ENCODE results near the gene LRRC26. TPM values are rescaled to one million over a fixed set of nuclear protein-coding genes. Genes with fewer than 3 reads are reported as not detected.

Gene LRRC26
- polyA plus RNA-seq (2011; rRNA removed) (not detected in 2 replicates), polyA minus RNA-seq (2011; rRNA and poly(A)+ RNA removed) (not detected in 2 replicates)

GRCh38 chr9:137169896-137170358, at the start of gene LRRC26:
TSS of gene LRRC26 (minus strand) at chr9:137170051. CDS start at chr9:137169943, 108 bp downstream.
- POLR2A ChIA-PET, result interaction anchor here (1.1 kb wide), 1 partner anchor 44 kb away, joined by 5 read pairs; no protein-coding TSS in a partner anchor
- no peaks in the 10 kb centered on the region; the same call in 1 of the 2 replicates for H3K9me3 ChIP-seq (ENCODE audit: control insufficient read depth, insufficient read depth, low read length)
- H3K27me3 ChIP-seq (ENCODE audit: control insufficient read depth, insufficient read depth, low read length), result peaks cover 59% of the 10 kb centered on the region
- H3K27ac ChIP-seq (ENCODE audit: low read depth, low read length), result no peak within 1 kb of the TSS
- DNase-seq (ENCODE audit: low read depth, low spot score), result no peak
- H3K4me3 ChIP-seq (ENCODE audit: low read depth, low read length), result no peak within 1 kb of the TSS
- TF ChIP-seq, protein P1, sequence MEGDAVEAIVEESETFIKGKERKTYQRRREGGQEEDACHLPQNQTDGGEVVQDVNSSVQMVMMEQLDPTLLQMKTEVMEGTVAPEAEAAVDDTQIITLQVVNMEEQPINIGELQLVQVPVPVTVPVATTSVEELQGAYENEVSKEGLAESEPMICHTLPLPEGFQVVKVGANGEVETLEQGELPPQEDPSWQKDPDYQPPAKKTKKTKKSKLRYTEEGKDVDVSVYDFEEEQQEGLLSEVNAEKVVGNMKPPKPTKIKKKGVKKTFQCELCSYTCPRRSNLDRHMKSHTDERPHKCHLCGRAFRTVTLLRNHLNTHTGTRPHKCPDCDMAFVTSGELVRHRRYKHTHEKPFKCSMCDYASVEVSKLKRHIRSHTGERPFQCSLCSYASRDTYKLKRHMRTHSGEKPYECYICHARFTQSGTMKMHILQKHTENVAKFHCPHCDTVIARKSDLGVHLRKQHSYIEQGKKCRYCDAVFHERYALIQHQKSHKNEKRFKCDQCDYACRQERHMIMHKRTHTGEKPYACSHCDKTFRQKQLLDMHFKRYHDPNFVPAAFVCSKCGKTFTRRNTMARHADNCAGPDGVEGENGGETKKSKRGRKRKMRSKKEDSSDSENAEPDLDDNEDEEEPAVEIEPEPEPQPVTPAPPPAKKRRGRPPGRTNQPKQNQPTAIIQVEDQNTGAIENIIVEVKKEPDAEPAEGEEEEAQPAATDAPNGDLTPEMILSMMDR (IDR thresholded peaks at IDR 0.05; ENCODE audit: low read depth, low read length), result no peak
- CTCF ChIA-PET, result no interaction called here

- no peak for DNase-seq (ENCODE audit: low read depth, low spot score)
- ChIA-PET POLR2A (interaction anchor here (0.6 to 1.8 kb wide), 3 partner anchors 22 to 67 kb away, joined by 5 to 10 read pairs (median 5); partner anchors contain the start of genes SSNA1 and TUBB4B), CTCF (interaction anchor here (0.7 to 1.4 kb wide), 2 partner anchors 18 to 204 kb away, joined by 4 to 7 read pairs; partner anchors contain the start of gene EXD3)
- TF ChIP-seq, protein P1 (IDR thresholded peaks at IDR 0.05; ENCODE audit: low read depth, low read length), result no peak
- peak overlapping the region; percentile 11 for H3K27ac ChIP-seq (ENCODE audit: low read depth, low read length)
- H3K9me3 ChIP-seq (ENCODE audit: control insufficient read depth, insufficient read depth, low read length), result no peaks in the 10 kb centered on the region; the same call in 1 of the 2 replicates
- H3K4me3 ChIP-seq (ENCODE audit: low read depth, low read length), result no peak overlapping the region
- no peaks in the 10 kb centered on the region for H3K27me3 ChIP-seq (ENCODE audit: control insufficient read depth, insufficient read depth, low read length)
Observed at GRCh38 chr9:137218754-137219271, 49.0 kb upstream of the LRRC26 start.

DNA sequence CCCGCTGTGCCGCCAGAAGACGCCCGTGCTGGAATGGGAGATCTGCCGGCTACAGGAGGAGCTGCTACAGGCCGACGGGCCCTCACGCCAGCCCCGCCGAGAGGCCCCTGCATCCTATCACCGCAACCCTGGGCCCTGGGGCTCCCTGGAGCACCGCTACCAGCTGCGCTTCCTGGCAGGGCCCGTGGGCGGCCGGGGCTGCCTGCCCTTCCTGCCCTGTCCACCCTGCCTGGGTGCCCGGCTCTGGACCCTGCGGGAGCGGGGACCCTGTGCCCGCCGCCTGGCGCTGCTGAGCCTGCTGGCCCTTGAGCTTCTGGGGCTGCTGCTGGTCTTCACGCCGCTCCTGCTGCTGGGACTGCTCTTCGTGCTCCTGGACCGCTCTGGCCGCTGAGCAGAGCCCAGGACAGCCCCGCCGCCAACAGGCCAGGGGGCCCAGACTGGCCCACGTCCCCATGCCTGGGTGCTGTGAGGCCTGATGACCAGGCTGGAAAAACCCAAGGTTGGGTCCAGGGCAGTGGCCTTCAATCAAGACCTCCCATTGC, 48.4 kb upstream of the LRRC26 start:
- no peak overlapping the region for H3K27ac ChIP-seq (ENCODE audit: low read depth, low read length)
- POLR2A ChIA-PET, result interaction anchor here (0.6 to 1.8 kb wide), 3 partner anchors 22 to 29 kb away, joined by 3 to 10 read pairs (median 5); partner anchors contain the start of genes SSNA1 and TUBB4B
- no peaks in the 10 kb centered on the region for H3K27me3 ChIP-seq (ENCODE audit: control insufficient read depth, insufficient read depth, low read length)
- no peak overlapping the region for H3K4me3 ChIP-seq (ENCODE audit: low read depth, low read length)
- DNase-seq (ENCODE audit: low read depth, low spot score), result no peak
- CTCF ChIA-PET, result interaction anchor here (1.4 kb wide), 1 partner anchor 18 kb away, joined by 7 read pairs; no protein-coding TSS in a partner anchor
- TF ChIP-seq, protein P1 (IDR thresholded peaks at IDR 0.05; ENCODE audit: low read depth, low read length), result no peak
- H3K9me3 ChIP-seq (ENCODE audit: control insufficient read depth, insufficient read depth, low read length), result no peaks in the 10 kb centered on the region; the same call in 1 of the 2 replicates

DNA sequence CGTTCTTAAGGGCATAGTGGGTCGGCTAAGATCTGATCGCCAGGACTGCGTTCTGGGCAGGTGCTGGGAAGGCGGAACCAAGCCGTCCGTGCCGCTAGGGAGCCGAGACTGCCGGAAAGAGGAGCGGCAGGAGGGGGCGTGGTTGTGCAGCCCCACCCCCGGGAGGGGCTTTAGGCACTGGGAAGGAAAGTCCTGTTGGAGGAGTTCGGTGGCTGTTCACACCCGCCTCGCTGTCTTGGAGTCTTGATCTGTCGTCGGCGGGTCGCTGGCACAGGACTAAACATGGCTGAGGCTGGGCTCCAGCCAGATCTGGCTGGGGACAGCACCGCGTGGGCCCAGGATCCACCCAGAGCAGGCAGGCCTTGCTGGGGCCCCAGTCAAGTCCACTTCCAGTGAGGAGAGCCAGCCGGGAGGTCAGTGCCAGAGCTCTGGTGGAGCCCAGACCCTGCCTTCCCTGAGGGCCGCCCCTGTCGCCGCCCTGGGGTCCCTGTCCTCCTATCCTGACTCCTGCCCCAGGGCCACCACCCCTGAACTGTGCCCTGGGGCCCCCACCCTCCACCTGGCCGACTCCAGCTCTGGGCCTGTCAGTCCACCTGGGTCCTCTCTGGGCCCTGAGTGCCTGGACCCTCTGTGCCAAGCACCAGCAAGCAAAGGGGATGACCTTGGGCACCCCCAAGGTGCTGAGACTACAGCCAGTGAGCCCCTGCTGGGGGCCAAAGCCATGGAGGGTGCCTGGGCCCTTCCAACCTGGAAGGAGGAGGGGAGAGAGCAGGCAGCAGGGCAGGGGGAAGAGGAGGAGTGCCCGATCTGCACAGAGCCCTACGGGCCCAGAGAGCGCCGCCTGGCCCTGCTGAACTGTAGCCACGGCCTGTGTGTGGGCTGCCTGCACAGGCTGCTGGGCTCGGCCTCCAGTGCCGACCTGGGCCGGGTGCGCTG, 47.7 kb upstream of the LRRC26 start:
- Histone ChIP-seq H3K27me3 (ENCODE audit: control insufficient read depth, insufficient read depth, low read length) (no peaks in the 10 kb centered on the region), H3K9me3 (ENCODE audit: control insufficient read depth, insufficient read depth, low read length) (no peaks in the 10 kb centered on the region; the same call in 1 of the 2 replicates), H3K4me3 (ENCODE audit: low read depth, low read length) (no peak overlapping the region), H3K27ac (ENCODE audit: low read depth, low read length) (no peak overlapping the region)
- CTCF ChIA-PET, result no interaction called here
- DNase-seq (ENCODE audit: low read depth, low spot score), result no peak
- POLR2A ChIA-PET, result interaction anchor here (0.6 to 1.4 kb wide), 3 partner anchors 12 to 29 kb away, joined by 3 to 5 read pairs (median 3); partner anchors contain the start of genes NDOR1, SSNA1, TMEM203 and TUBB4B
- TF ChIP-seq, protein P1 (IDR thresholded peaks at IDR 0.05; ENCODE audit: low read depth, low read length), result no peak
